GM19455 (cell line): Measurements from ENCODE around the gene GNAS.

Source experiments
- ATAC-seq: cut with Tn5 transposase; IDR thresholded peaks from one replicate; pipeline ENCODE4 v1.9.1; 2021; ENCODE audit not compliant: unreplicated experiment

Gene GNAS

DNA sequence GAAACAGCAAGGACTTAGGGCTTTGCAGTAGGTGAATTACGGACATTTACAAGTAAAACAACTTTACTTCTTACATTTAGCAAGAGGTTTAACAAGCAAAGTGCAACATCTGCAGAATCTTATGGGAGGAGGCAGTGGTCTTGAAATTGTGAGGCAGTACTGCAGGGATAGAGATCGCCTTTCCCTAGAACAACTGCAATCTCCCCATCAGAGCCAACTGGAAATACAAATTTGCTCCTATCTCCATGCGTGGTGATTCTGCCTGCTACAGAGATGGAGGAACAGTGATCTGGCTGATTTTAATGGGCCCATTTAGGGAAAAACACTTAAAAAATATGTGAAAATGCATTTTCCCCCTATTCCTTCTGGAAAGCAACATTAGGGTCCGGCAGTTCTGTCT lies 25.9 kb downstream of the GNAS start:
- ATAC-seq = no peak

- ATAC-seq = no peak
Observed at GRCh38 chr20:58880441-58880840, 27.9 kb downstream of the GNAS start.

- no peak for ATAC-seq
Observed at GRCh38 chr20:58880994-58881752, 28.7 kb downstream of the GNAS start.

DNA sequence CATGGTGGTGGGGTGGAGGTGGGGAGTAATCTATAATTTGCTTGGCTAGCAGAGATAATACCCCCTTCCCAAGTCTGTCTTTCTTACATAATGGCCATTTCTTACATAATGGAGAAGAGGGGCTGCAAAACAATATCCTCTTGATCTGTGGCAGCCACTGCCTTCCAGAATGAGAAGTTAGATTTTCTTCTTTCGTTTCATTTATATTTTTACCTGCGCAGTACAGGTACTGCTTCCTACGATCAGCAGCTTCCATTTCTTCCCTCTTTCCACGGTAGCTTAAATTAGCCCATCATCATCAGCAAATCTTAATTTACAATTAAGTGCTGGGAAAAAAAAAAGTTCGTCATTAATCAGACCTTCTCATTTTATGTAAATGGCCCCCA lies 30.2 kb downstream of the GNAS start:
- ATAC-seq = no peak

DNA sequence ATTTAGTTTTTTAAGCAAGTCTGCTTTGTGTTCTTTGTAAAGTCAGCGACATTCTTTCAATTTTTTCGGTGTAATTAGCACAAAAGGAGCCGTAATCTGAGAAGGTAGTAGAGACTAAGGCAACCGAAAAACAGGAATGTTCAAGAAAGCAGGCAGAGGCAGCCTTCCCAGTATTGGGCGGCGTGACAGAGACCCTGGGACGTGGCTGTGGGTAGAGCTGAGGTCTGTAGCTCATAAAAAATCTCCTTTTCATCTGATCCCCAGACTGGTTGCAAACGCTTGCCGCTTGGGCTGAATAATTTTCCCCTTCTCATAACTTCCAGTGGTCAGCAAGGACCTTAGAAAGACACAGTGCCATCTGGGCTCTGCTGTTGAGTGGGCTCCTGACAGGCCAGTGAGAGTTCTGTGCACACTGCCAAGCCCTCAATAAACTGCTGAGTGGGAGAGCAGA lies 30.8 kb downstream of the GNAS start:
- no peak for ATAC-seq

- no peak for ATAC-seq
Observed at GRCh38 chr20:58884966-58885365, 32.5 kb downstream of the GNAS start.

DNA sequence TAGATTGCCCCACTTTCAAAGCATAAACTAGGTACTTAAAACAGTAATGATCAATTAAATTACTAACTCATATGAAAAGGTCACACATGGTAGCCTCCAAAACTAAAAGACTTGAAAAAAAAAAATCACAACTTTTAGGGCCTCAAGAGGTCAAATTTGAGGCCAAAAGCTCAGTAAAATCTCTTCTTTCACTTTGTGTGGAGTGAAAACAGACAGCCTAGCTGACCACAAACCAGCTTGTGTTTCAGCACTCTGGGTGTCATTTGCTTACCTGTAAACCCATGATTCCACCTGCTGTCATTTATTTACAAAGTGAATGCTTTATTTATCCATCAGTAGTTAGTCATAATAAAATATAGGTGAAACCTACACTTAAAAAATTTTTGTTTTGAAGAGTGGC lies 34.0 kb downstream of the GNAS start:
- ATAC-seq = no peak

DNA sequence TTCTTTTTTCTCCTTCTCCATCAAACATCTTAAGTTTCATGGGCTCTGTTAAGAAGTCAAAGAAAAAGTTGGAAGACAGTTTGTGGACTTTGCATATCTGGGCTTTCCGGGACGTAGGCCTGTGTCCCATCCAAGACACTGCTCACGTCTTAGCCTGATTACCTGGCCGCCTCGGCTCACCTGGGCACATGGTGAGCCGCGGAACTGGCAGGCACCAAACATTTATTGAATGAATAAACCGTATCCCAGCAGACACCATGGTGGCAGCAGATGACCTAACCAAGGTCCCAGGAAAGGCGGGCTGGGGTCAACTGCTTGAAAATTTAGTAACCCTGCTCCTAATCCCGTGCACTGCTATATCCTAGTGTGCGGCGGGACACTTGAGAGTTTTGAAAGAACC lies 35.6 kb downstream of the GNAS start:
- no peak for ATAC-seq

DNA sequence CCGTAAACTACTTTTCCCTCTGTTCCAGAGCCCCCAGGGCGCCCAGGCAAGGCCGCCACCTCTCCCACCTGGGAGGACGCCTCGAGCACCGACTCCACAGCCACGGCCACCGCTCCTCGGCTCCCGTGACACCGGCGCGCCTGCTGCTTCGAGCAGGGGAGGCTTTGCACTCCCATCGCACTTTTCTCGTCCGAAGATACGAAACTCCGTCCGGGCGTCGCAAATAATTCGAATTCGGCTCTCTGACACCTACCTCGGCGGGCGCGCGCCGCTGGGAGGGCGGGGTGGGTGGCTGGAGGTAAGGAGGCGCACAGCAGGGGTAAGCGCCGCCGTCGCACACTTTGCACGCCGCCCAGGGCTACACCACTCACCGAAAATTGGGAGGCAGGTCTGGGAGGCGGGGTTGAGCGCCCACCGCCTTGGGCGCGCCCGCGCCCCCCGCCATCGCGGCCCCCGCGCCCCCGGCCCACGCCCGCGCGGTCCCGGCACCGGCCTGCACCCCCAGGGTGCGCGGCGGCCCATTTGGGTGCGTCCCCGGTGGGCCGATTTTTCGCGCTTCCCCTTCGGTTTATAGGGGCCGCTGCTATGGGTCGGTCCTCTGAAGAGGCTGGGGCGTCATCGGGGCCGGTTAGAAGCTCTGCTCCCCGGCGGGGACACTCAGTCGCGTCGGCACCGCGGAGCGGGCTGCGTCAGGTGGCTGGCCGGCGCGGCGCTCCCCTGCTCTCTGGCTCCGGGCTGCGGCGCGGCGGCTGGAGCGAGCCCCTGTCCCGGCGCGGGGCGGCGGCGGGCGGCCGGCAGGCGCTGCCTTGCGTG lies 36.2 kb downstream of the GNAS start:
- ATAC-seq = peak; percentile 35

- no peak for ATAC-seq
Observed at GRCh38 chr20:58889334-58889760, 36.8 kb downstream of the GNAS start.

- ATAC-seq = no peak
Observed at GRCh38 chr20:58889798-58890517, 37.4 kb downstream of the GNAS start.

DNA sequence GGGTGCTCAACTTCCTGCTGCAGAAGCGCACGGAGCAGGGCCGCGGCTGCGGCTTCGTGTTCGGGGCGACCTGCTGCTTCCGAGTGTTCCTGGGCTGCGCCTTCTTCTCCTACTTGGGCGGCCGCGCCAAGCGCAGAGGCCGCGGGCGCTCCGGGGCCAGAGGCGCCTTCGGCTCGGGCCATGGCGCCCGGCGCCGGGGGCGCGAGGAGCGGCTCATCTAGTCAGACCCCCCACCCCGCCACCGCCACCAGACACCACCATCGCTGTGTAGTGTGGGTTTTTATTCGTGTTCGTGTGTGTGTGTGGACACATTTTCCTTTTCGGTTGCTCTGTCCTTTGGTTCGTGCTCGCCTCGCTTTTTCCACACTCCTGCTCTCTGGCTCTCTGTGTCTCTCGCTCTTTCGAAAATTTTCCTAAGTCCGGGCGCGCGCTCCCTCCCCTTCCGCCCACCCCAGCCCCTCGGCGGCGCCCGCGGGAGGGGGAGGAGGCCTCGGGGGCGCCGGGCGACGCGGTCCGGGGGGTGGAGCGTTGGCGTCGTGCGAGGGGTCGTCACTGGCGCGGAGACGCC lies 38.1 kb downstream of the GNAS start:
- no peak for ATAC-seq

GRCh38 chr20:58891086-58891717 lies 38.7 kb downstream of the GNAS start:
- no peak for ATAC-seq

GRCh38 chr20:58891718-58892140 lies 39.2 kb downstream of the GNAS start:
- ATAC-seq = no peak

- no peak for ATAC-seq
Observed at GRCh38 chr20:58892141-58892931, 39.8 kb downstream of the GNAS start.

- ATAC-seq = no peak
Observed at GRCh38 chr20:58892932-58893224, 40.4 kb downstream of the GNAS start.

GRCh38 chr20:58893355-58894120 lies 41.0 kb downstream of the GNAS start:
- ATAC-seq = no peak

- ATAC-seq = no peak
Observed at GRCh38 chr20:58894652-58895447, 42.3 kb downstream of the GNAS start.
